ENCODE results near the gene RTP3. TPM values are rescaled to one million over a fixed set of nuclear protein-coding genes. Genes with fewer than 3 reads are reported as not detected.

Gene RTP3
- total RNA-seq, 1 donor from 2014 or later, result not detected

DNA sequence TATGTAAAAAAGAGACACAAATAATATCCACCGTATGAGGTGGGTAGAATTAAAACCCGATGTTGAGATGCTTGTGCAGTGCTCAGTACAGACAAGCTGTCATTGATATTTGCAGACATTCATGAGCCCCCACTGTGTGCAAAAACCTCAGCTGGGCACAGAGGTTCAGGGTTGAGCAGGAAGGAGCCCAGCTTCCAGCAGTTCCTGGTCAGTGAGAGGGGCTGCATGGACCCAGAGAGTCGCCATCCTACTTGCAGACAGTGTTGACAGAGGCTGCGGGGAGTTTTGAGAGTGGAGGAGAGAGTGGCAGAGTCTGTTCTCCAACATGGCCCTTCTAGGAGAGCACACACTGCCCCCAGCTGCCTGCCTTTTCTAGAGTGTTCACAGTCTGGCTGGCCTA lies 26.9 kb upstream of the RTP3 start:
- H3K36me3 Mint-ChIP-seq, result peaks cover 5% of the 10 kb centered on the region
- no peak overlapping the region for H3K27ac Mint-ChIP-seq
- TF ChIP-seq, protein P1, sequence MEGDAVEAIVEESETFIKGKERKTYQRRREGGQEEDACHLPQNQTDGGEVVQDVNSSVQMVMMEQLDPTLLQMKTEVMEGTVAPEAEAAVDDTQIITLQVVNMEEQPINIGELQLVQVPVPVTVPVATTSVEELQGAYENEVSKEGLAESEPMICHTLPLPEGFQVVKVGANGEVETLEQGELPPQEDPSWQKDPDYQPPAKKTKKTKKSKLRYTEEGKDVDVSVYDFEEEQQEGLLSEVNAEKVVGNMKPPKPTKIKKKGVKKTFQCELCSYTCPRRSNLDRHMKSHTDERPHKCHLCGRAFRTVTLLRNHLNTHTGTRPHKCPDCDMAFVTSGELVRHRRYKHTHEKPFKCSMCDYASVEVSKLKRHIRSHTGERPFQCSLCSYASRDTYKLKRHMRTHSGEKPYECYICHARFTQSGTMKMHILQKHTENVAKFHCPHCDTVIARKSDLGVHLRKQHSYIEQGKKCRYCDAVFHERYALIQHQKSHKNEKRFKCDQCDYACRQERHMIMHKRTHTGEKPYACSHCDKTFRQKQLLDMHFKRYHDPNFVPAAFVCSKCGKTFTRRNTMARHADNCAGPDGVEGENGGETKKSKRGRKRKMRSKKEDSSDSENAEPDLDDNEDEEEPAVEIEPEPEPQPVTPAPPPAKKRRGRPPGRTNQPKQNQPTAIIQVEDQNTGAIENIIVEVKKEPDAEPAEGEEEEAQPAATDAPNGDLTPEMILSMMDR (conservative IDR thresholded peaks at IDR 0.05), result no peak
- no peaks in the 10 kb centered on the region for H3K4me1 Mint-ChIP-seq (ENCODE audit: unreplicated experiment)
- peaks cover 33% of the 10 kb centered on the region for H3K27me3 Mint-ChIP-seq
- H3K9me3 Mint-ChIP-seq, result peaks cover 7% of the 10 kb centered on the region
- H3K4me3 Mint-ChIP-seq, result no peak overlapping the region
- no peak for DNase-seq (ENCODE audit: extremely low spot score, unreplicated experiment)

DNA sequence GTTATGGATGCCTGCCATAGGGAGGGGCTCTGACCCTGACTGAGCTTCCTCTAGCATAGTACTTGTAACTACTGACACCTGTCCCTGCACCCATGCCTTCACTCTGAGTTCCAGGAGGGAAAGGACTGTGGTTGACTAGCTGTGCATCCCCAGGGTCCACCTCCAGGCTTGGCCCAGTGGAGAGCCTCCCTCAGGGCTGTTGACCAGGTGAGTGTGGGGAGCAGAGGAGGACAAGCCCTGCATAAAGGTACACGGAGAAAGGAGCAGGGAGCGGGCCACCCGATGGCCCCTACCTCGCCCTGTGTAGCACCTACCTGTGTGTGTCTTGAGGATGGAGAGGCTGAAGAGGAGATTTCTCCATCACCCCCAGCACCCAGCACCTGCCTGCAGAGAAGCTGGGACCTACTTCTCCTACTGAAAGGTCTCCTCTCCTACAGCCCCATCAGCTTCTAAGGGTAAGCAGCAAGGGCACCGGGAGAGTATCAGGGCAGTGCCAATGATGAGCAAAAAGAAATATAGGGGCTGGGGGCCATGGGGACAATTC lies 26.3 kb upstream of the RTP3 start:
- peaks cover 30% of the 10 kb centered on the region for H3K27me3 Mint-ChIP-seq
- H3K9me3 Mint-ChIP-seq, result peaks cover 7% of the 10 kb centered on the region
- H3K4me3 Mint-ChIP-seq, result no peak overlapping the region
- H3K4me1 Mint-ChIP-seq (ENCODE audit: unreplicated experiment), result no peaks in the 10 kb centered on the region
- no peak overlapping the region for H3K27ac Mint-ChIP-seq
- TF ChIP-seq, protein P1 (conservative IDR thresholded peaks at IDR 0.05), result no peak
- DNase-seq (ENCODE audit: extremely low spot score, unreplicated experiment), result no peak
- H3K36me3 Mint-ChIP-seq, result peaks cover 5% of the 10 kb centered on the region

DNA sequence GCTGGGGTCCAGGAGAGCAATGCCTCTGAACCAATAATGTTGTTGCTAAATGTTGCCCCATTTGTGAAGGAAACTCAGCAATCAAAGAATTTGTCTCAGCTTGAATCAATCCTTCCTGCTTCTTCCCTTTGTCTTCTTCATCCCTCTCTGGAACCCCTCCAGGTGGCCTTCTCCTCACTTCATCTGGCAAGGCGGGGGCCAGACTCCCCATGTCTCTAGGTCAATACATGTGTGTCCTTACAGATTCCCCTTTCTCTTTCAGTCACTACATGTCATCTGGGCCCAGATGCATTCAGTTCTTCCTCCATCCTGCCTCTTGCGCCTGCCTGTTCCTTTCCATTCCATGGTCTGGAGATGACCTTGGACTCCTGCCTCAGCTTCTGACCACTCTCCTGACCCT lies 25.0 kb upstream of the RTP3 start:
- H3K27ac Mint-ChIP-seq, result no peak overlapping the region
- no peak for DNase-seq (ENCODE audit: extremely low spot score, unreplicated experiment)
- H3K36me3 Mint-ChIP-seq, result peaks cover 5% of the 10 kb centered on the region
- TF ChIP-seq, protein P1 (conservative IDR thresholded peaks at IDR 0.05), result no peak
- no peak overlapping the region for H3K4me3 Mint-ChIP-seq
- H3K4me1 Mint-ChIP-seq (ENCODE audit: unreplicated experiment), result no peaks in the 10 kb centered on the region
- H3K9me3 Mint-ChIP-seq, result peaks cover 7% of the 10 kb centered on the region
- peaks cover 37% of the 10 kb centered on the region for H3K27me3 Mint-ChIP-seq

DNA sequence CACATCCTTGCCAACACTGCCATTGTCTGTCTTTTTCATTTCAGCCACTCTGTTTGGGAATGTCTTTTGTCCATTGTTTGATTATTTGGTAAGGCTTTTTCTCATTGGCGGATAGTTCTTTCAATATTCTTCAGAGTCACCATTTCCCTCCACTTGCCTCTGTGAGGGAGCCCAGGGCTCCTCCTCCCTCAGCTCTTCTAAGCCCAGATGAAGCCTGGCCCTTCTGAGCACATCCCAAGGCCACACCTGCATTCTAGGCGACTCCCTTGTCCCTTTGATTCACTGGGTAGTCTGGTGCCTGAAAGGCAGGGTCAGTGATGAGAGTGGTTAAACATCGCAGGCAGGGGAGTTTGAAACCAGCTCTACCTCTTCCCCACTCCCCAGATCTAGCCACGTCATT lies 20.6 kb upstream of the RTP3 start:
- H3K9me3 Mint-ChIP-seq, result peaks cover 7% of the 10 kb centered on the region
- TF ChIP-seq, protein P1 (conservative IDR thresholded peaks at IDR 0.05), result no peak
- H3K27me3 Mint-ChIP-seq, result peaks cover 46% of the 10 kb centered on the region
- no peak overlapping the region for H3K27ac Mint-ChIP-seq
- no peak overlapping the region for H3K4me3 Mint-ChIP-seq
- no peak for DNase-seq (ENCODE audit: extremely low spot score, unreplicated experiment)
- peaks cover 5% of the 10 kb centered on the region for H3K36me3 Mint-ChIP-seq
- H3K4me1 Mint-ChIP-seq (ENCODE audit: unreplicated experiment), result no peaks in the 10 kb centered on the region

- TF ChIP-seq, protein P1 (conservative IDR thresholded peaks at IDR 0.05), result no peak
- no peak overlapping the region for H3K27ac Mint-ChIP-seq
- H3K9me3 Mint-ChIP-seq, result peaks cover 7% of the 10 kb centered on the region
- H3K4me3 Mint-ChIP-seq, result no peak overlapping the region
- peaks cover 45% of the 10 kb centered on the region for H3K27me3 Mint-ChIP-seq
- no peaks in the 10 kb centered on the region for H3K4me1 Mint-ChIP-seq (ENCODE audit: unreplicated experiment)
- DNase-seq (ENCODE audit: extremely low spot score, unreplicated experiment), result no peak
- H3K36me3 Mint-ChIP-seq, result peaks cover 5% of the 10 kb centered on the region
These were observed 20.0 kb upstream of the RTP3 start for GRCh38 chr3:46477756-46478155.

- Mint-ChIP-seq H3K4me3 (no peak overlapping the region), H3K9me3 (peaks cover 7% of the 10 kb centered on the region), H3K27me3 (peaks cover 39% of the 10 kb centered on the region), H3K36me3 (peaks cover 5% of the 10 kb centered on the region), H3K27ac (no peak overlapping the region), H3K4me1 (ENCODE audit: unreplicated experiment) (no peaks in the 10 kb centered on the region)
- no peak for DNase-seq (ENCODE audit: extremely low spot score, unreplicated experiment)
- TF ChIP-seq, protein P1 (conservative IDR thresholded peaks at IDR 0.05), result no peak
These were observed 19.4 kb upstream of the RTP3 start for GRCh38 chr3:46478341-46478740.
